HG02623 (cell line): Measurements from ENCODE around the gene EMC6.
A peak's percentile ranks its signal among the peaks of the same experiment; 100 is the strongest.
"Not testable (repeated sequence)": the region's sequence is repeated elsewhere in the genome, so short reads cannot be mapped to it uniquely, and the experiment has no call there.

Source experiments
- ATAC-seq: cut with Tn5 transposase; IDR thresholded peaks from one replicate; pipeline ENCODE4 v1.9.1; 2021; ENCODE audit warnings: moderate library complexity; ENCODE audit not compliant: unreplicated experiment

Gene EMC6

DNA sequence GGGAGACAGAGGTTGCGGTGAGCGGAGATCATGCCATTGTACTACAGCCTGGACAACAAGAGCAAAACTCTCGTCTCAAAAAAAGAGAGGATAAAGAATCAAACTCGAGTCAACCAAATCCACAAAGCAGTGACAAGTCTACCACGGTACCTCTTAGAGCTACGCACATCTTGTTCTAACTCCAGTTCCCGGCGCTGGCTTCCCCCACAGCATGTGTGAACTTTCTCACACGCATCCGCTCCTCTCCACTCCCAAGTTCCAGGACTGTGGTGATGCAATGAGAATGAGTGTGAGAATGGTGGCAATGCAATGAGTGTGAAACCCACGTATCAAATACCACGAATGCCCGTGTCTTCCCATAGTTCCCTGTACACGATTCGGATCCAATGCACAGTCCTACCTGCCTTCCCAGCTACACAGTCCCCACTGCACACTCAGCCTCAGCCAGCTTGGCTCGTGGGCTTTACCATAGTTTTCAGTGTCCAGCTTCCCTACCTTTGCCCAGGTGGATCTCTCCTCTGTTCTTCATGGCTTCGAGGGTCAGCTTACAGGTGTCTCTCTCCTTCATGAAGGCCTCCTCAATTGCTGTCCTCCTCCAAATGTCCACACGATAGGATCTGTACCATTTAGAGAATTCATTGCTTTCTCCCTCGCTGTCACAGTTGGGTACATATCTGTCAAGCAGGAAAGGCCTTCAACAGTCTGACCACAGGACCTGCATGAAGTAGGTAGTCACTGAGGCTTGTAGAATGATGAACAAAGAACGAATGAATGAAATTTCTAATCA lies 36.5 kb downstream of the EMC6 start:
- no peak for ATAC-seq

DNA sequence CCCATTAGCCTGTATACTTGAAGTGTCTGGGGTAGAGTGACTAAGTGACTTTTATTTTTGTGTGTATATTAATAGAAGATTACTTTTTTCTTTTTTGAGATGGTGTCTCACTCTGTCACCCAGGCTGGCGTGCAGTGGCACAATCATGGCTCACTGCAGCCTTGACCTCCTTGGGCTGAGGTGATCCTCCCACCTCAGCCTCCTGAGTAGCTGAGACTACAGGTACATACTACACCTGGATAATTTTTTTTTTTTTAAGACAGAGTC lies 37.0 kb downstream of the EMC6 start:
- ATAC-seq, result not testable (repeated sequence)

DNA sequence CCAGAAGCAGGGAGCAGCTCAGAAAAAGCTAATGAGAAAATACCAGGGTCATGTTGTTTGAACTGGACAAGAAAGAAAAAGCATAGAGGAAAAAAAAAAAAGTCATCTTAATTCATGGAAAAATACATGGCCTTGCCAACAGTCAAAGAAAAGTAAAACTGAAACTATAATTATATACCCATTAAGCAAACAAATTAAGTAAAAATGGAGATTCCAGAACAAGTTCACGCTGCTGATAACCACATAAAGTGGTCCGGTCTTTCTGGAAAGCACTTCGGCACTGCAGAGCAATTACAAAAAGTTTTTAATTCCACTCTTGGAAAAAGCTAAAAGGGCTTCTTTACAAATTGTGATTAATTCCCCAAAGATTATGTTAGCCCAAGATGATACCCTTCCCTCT lies 39.8 kb downstream of the EMC6 start:
- ATAC-seq, result no peak

DNA sequence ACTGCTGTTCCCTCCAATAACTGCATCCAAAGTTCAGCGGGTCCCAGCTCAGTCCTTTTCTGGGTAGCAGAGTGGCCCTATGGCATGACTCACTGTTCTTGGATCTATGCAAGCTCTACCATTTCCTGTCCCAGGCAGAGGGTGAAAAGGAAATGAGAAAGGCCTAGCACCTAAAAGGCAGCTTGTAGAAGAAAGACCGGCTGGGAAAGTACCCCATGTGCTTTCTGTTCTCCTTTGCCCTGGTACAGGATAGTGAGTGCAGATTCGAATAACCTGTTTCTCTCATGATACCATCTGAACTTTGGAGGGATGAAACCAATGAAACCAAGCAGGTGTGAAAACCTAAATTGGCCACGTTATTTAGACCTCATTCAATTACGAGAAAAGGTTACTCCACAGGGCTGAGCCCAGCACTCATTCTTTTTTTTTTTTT lies 42.4 kb downstream of the EMC6 start:
- peak; percentile 90 for ATAC-seq

DNA sequence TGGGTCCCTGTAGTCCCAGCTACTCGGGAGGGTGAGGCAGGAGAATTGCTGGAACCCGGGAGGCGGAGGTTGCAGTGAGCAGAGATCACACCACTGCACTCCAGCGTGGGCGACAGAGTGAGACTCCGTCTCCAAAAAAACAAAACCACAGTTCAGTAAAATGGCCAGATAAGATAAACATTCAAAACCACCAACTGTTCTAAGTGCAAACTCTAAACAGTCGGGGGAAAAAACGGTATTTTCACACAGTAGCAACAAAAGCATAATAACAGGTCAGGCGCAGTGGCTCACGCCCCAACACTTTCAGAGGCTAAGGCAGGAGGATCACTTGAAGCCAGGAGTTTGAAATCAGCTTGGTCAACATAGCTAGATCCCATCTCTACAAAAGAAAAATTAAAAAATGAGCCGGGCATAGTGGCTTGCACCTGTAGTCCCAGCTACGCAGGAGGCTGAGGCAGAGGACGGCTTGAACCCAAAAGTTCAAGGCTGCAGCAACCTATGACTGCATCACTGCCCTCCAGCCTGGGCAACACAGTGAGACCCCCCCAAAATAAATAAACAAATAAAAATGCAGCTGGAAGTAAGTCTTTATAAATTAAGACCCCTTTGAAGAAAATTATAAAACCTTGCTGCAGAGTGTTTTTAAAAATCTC lies 44.3 kb downstream of the EMC6 start:
- ATAC-seq, result no peak

DNA sequence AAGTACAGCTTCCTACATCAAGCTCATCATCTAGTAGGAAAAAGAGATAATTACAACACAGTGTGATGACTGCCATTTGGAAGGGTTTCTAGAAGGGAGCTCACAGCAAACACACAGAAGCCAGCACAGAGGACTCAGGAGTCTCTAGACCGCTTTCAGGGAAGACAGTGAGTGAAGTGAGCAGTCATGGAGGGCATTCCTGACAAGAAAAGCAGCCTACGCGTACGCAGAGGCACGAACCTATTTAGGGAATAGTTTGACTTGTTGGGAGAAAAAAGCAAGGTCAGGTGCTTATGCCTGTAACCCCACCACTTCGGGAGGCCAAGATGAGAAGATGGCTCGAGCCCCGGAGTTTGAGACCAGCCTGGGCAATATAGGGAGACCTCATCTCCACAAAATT lies 46.7 kb downstream of the EMC6 start:
- no peak for ATAC-seq

DNA sequence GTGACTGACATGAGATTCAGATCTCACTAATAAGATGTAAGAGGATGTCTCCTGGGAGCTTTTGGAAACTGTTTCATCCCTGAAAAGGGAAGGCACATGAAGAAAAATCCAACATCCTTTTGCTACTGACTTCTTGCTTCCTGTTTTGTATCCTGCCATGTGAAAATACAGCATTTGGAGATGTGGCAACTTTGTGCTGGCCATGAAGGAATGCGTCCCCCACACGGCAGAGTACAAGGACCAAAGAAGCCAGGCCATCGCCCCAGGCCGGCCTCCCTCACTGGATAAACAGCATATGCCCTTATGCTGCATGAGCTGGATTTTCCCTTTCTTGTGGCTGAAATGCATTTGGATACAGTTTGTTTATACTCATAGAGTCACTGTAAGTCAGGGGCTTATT lies 49.6 kb downstream of the EMC6 start:
- no peak for ATAC-seq

DNA sequence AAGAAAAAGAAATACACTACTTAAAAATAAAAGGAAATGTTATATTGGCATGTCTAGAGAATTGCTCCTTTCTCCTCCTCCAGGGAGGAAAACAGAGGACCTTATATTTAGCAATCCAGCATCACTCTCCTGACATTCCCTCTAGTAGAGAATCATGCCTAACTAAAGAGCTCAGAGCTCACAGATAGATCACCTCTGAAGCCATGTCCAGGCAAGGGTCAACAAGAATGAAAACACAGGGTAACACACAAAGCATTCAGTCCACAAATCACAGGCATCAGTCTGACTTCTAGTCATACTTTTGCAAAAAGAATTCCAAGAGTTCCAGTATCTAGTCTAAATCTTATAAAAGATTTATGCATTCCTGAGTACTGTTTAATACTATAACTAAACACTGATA lies 50.7 kb downstream of the EMC6 start:
- no peak for ATAC-seq
